ENCODE data around the gene STARD7. TPM values are rescaled to one million over a fixed set of nuclear protein-coding genes. Genes with fewer than 3 reads are reported as not detected.

STARD7 gene
- total RNA-seq, 4 donors from 2014 or later = 78.4 to 120 (median 112) TPM

- Histone ChIP-seq H3K9me3 (no peaks in the 10 kb centered on the region), H3K27me3 (no peaks in the 10 kb centered on the region), H3K27ac (no peak overlapping the region), H3K36me3 (peaks cover 0 to 55% (median 0%) of the 10 kb centered on the region in 3 donors), H3K4me3 (no peak overlapping the region), H3K4me1 (peaks cover 0 to 5% (median 0%) of the 10 kb centered on the region in 4 donors)
- no peak for DNase-seq
- TF ChIP-seq POLR2A (IDR thresholded peaks at IDR 0.05) = no peak
- TF ChIP-seq CTCF (IDR thresholded peaks at IDR 0.05) = no peak
Measured at GRCh38 chr2:96184188-96184587, 24.4 kb downstream of the STARD7 start.

- DNase-seq = no peak
- H3K4me3 ChIP-seq = no peak overlapping the region
- no peaks in the 10 kb centered on the region for H3K4me1 ChIP-seq
- H3K36me3 ChIP-seq = peaks cover 0 to 28% (median 0%) of the 10 kb centered on the region in 3 donors
- TF ChIP-seq CTCF (IDR thresholded peaks at IDR 0.05) (no peak), POLR2A (IDR thresholded peaks at IDR 0.05) (no peak)
- no peaks in the 10 kb centered on the region for H3K9me3 ChIP-seq
- H3K27ac ChIP-seq = no peak overlapping the region
- no peaks in the 10 kb centered on the region for H3K27me3 ChIP-seq
Measured at GRCh38 chr2:96181529-96181928, 27.1 kb downstream of the STARD7 start.

GRCh38 chr2:96180521-96180920, 28.1 kb downstream of the STARD7 start:
- no peak for DNase-seq
- no peak overlapping the region for H3K4me3 ChIP-seq
- no peaks in the 10 kb centered on the region for H3K4me1 ChIP-seq
- TF ChIP-seq CTCF (IDR thresholded peaks at IDR 0.05) (no peak), POLR2A (IDR thresholded peaks at IDR 0.05) (no peak)
- no peaks in the 10 kb centered on the region for H3K9me3 ChIP-seq
- peaks cover 0 to 18% (median 0%) of the 10 kb centered on the region in 3 donors for H3K36me3 ChIP-seq
- H3K27me3 ChIP-seq = no peaks in the 10 kb centered on the region
- H3K27ac ChIP-seq = no peak overlapping the region

- TF ChIP-seq POLR2A (IDR thresholded peaks at IDR 0.05) (no peak), CTCF (IDR thresholded peaks at IDR 0.05) (no peak)
- no peak for DNase-seq
- Histone ChIP-seq H3K4me1 (no peaks in the 10 kb centered on the region), H3K27ac (no peak overlapping the region), H3K9me3 (no peaks in the 10 kb centered on the region), H3K36me3 (peaks cover 0 to 13% (median 0%) of the 10 kb centered on the region in 3 donors), H3K27me3 (no peaks in the 10 kb centered on the region), H3K4me3 (no peak overlapping the region)
Measured at GRCh38 chr2:96180002-96180401, 28.6 kb downstream of the STARD7 start.

GRCh38 chr2:96176661-96177060, 32.0 kb downstream of the STARD7 start:
- no peak overlapping the region for H3K4me3 ChIP-seq
- no peak for TF ChIP-seq POLR2A (IDR thresholded peaks at IDR 0.05)
- TF ChIP-seq CTCF (IDR thresholded peaks at IDR 0.05) = no peak
- no peaks in the 10 kb centered on the region for H3K9me3 ChIP-seq
- no peak for DNase-seq
- no peak overlapping the region for H3K27ac ChIP-seq
- H3K4me1 ChIP-seq = no peaks in the 10 kb centered on the region
- H3K27me3 ChIP-seq = no peaks in the 10 kb centered on the region
- H3K36me3 ChIP-seq = no peaks in the 10 kb centered on the region

GRCh38 chr2:96175951-96176350, 32.7 kb downstream of the STARD7 start:
- Histone ChIP-seq H3K4me3 (no peak overlapping the region), H3K9me3 (no peaks in the 10 kb centered on the region), H3K36me3 (no peaks in the 10 kb centered on the region), H3K4me1 (no peaks in the 10 kb centered on the region), H3K27ac (no peak overlapping the region), H3K27me3 (no peaks in the 10 kb centered on the region)
- TF ChIP-seq POLR2A (IDR thresholded peaks at IDR 0.05) (no peak), CTCF (IDR thresholded peaks at IDR 0.05) (no peak)
- DNase-seq = no peak

All from Peyer's patch (tissue), 4 donors.